GM19372 (cell line): Measurements from ENCODE around the gene FAM222B.
A peak's percentile ranks its signal among the peaks of the same experiment; 100 is the strongest.
"Not testable (repeated sequence)": the region's sequence is repeated elsewhere in the genome, so short reads cannot be mapped to it uniquely, and the experiment has no call there.

ENCODE experiments used
- ATAC-seq: cut with Tn5 transposase; IDR thresholded peaks from one replicate; pipeline ENCODE4 v1.9.1; 2021; ENCODE audit warnings: mild to moderate bottlenecking, low read depth, moderate library complexity; ENCODE audit not compliant: unreplicated experiment

FAM222B gene

DNA sequence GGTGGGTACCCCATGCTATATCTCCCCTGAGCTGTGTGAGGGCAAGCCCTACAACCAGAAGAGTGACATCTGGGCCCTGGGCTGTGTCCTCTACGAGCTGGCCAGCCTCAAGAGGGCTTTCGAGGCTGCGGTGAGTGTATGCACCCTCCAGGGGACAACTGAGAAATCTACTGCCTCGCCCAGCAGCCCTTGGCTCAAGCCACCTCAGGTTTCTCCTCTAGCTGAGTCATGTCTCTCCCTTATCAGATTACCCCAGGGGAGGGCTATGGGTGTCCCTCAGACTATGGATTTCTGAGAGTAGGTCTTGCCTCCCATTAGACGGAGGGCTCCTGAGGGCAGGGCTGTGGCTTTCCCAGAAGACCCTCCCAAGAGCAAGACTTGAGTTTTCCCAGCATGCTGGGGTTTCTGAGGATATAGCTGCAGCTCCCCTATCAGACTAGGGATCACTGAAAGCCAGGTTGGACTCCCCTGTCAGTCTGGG lies 107.3 kb downstream of the FAM222B start:
- ATAC-seq = no peak

GRCh38 chr17:28734712-28735241 lies 107.8 kb downstream of the FAM222B start:
- ATAC-seq = no peak

DNA sequence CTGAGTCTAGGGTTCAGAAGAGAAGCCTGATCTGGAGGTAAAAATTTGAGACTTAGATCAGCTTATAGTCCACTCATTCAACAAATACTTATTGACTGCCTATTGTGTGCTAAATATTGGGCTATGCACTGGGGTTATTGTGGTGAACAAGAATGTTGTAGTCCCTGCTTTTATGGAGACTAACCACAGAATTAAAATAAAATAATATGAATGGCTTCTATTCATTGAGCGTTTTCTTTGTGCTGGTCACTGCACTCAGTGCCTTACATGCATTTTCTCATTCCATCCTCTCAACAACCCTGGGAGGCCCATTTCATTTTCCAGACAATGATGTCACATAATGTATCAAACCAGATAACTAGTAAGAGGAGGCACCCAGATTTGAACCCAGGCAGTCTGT lies 109.2 kb downstream of the FAM222B start:
- ATAC-seq = no peak

DNA sequence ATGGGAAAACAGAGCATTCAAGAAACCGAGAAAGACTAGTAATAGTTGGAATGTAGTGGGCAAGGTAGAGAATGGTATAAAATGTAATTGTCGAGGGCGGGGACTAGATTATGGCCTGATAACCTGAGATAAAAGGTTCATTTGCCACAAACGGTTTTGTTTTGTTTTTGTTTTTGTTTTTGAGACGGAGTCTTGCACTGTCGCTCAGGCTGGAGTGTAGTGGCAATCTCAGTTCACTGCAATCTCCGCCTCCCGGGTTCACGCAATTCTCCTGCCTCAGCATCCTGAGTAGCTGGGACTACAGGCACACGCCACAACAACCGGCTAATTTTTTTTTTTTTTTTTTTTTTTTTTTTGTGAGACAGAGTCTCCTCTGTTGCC lies 112.7 kb downstream of the FAM222B start:
- no peak for ATAC-seq

GRCh38 chr17:28728364-28729200 lies 114.0 kb downstream of the FAM222B start, which contains the start of gene NEK8:
NEK8 (plus strand) TSS chr17:28728788; CDS start chr17:28728814, 26 bp downstream.
- peak; percentile 47 for ATAC-seq

DNA sequence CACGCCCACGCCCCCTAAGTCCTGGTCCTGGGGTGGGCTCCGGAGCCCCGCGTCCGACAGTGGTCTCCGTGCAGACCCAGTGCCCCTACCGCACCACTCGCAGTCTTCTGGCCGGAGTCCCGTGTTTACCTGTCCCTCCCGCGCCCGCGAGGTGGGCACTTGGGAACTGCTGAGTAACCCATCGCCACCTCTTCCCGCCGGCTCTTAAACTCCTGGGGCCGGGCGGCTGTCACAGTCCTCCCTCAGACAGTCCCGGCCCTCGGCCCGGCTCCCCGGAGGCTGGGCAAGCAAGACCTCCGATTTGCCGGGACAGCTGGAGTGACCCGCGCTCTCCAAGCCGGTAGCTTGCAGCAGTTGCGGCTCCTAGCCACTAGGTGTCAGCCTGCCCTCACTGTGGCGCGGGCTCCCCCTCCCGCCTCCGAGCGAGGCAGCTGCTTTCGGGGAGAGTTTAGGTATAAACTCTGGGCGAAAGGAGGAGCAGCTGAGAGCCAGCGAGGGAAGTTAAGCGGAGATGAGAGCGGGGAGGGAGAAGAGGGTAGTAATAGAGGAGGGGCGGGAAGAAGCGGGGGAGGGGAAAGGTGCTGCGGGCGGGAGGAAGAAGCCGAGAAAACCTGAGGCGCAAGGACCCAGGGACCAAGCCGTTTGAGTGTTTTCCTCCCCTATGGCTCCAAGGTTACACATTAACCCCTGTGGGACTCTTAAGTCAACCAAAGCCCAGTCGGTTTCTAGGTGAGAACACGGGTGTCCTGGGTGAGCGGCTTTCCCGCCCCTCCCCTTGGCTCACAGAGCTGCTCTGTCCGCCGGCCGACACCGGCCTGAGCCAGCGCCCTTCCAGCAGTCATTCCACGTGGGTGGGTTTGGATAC lies 115.7 kb downstream of the FAM222B start:
- peak; percentile 42 for ATAC-seq

DNA sequence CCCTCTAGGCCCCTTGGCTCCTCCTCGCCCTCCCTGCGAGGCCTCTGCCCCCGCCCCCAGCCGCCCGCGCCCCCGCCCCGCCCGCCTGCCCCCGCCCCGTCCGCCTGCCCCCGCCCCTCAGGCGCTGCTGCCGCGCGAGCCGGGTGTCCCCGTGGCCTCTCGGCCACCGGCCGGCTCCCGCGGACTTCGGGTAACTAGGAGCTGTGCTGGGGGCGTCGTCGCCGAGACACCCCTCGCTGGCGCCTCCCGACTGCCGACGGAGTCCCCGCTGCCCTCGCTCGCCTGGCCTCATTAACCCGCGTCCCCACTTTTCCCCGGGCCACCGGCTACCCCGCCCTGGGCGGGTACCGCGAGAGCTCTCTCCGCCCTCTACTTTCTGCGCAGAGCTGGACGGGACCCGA lies 116.4 kb downstream of the FAM222B start, which contains the start of gene TLCD1:
TSS of gene TLCD1 (minus strand) at position 8 of the 401 bp plus-strand sequence. CDS start 136 bp downstream, outside the sequence.
- peak; percentile 9 for ATAC-seq

DNA sequence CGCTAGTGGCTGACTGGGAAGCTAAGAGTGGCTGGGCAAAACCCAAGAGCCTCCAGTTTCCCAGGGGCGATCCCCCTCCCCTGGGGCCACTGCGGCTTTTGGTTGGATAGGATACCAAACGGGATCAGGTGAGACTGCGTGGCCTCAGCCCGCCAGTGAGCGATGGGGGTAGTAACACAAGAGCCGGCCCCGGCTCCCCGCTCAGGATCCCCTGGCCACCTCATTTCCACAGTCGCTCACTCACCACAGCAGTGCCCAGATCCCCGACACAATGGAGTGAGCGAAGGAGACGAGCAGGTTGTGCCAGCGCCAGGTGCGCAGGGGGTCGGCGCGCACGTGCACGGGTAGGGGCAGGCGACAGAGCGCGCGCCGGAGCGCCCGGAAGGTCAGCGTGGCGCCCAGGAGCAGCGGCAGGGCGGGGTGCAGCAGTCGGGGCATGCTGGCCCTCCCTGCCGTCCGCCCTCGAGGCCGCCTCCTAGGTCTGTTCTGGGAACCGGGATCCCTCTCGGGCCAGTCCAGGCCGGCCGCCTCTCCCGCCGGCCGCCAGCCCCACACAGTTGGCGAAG lies 116.8 kb downstream of the FAM222B start:
- ATAC-seq = no peak

- no peak for ATAC-seq
These were observed 117.4 kb downstream of the FAM222B start for GRCh38 chr17:28725166-28725659.

- ATAC-seq = no peak
These were observed 118.0 kb downstream of the FAM222B start for GRCh38 chr17:28724500-28725165.

- not testable (repeated sequence) for ATAC-seq
These were observed 118.6 kb downstream of the FAM222B start for GRCh38 chr17:28723836-28724499.

DNA sequence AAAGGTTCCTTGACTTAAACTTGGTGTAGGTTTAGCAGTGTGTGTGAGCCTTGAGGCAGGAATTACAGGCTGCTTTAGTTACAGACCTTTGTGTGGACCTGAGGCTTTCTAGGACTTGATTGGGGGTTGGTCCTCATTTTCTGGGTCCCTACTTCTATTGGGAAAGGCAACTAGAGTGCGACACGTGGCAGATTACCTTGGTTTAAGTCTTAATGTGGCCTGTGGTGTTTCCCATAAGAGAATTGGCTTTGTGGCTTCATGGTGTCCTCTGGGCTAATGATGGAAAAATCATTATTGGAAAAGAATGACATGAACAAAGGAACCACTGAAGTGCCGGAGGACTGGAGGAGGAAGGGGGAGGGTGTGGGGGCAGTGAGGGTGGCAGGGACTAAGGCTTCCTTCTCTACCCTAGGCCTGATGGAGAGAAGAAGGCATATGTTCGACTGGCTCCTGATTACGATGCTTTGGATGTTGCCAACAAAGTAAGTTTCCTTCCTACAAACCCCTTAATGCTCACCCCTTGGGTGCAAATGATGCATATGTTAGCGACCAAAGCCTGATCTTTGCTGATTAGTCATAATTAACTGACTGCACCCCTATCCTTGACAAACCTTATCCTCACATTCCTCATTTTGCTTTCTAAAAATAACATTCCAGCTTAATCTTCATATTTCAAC lies 119.3 kb downstream of the FAM222B start:
- no peak for ATAC-seq

- no peak for ATAC-seq
These were observed 120.0 kb downstream of the FAM222B start for GRCh38 chr17:28722417-28723158.

- not testable (repeated sequence) for ATAC-seq
These were observed 121.6 kb downstream of the FAM222B start for GRCh38 chr17:28720997-28721329.

DNA sequence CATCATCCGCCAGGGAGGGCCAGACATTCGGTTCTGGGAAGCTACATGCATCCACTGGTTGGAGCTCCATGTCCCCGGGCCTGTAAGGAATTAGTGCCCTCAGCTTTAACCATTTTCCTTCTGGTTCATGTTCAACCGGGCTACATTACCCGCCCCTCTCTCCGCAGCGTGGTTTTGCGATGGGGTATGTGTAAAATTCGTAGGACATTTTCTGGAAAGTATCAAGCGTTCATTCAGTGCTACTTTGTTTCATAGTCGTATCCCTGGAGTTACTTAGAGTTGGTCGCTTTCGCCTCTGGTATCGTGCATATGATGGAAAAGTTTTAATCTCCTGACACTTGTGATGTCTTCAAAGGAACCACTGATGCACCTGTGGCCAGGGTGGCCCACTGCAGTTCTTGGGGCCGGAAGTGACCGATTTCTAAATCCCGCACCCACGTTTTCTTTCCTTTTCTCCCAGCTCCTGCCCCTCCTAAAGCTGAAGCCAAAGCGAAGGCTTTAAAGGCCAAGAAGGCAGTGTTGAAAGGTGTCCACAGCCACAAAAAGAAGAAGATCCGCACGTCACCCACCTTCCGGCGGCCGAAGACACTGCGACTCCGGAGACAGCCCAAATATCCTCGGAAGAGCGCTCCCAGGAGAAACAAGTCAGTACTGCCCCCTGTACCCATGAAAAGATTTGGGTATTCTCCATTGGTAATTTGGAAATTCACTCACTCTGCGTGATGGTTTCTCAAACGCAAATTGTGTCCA lies 122.2 kb downstream of the FAM222B start:
- no peak for ATAC-seq

DNA sequence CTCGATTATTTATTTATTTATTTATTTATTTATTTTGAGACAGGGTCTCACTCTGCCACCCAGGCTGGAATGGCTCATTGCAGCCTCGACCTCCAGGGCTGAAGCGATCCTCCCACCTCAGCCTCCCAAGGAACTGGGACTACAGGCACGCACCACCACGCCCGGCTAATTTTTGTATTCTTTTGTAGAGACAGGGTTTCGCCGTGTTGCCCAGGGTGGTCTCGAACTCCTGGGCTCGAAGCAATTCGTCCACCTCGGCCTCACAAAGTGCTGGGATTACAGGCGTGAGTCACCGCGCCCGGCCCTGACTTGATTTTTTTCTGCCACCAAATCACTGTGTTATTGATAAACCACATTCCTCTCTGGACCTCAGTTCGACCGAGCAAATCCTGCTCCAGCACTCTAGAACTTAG lies 123.6 kb downstream of the FAM222B start:
- no peak for ATAC-seq

DNA sequence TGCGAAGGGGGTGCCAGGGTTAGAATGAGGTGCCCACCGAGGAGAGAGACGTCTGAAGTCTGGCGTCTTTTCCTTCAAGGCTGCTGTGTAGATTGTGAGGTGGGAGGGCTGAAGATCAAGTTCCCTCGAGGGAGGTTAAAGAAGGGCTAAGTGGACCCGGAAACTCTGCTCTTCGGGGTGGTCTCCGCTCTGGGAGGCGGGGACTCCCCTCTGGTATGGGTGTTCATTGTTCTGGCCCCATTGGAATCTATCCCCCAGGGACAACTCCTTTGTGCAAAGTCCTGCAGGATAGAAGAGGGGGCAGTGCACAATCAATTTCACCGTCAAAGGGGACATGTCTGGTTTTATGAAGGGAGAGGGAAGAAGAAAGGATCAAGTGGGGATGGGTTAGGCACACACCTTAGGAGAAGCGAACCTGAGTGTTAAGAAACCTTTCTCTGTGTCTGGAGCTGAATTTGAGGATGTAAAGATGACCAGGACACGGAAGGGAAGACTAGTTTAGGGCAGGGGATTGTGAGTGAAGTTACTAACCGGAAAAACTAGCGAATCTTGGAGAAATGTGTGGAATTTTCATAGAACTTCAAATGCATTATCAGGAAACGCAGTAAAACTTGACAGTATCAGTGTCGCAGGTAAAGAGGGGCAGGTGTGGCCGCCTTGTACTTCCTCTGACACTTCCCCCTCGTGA lies 124.1 kb downstream of the FAM222B start:
- no peak for ATAC-seq
